Measurements from ENCODE around the gene KCNG2.

KCNG2 gene

DNA sequence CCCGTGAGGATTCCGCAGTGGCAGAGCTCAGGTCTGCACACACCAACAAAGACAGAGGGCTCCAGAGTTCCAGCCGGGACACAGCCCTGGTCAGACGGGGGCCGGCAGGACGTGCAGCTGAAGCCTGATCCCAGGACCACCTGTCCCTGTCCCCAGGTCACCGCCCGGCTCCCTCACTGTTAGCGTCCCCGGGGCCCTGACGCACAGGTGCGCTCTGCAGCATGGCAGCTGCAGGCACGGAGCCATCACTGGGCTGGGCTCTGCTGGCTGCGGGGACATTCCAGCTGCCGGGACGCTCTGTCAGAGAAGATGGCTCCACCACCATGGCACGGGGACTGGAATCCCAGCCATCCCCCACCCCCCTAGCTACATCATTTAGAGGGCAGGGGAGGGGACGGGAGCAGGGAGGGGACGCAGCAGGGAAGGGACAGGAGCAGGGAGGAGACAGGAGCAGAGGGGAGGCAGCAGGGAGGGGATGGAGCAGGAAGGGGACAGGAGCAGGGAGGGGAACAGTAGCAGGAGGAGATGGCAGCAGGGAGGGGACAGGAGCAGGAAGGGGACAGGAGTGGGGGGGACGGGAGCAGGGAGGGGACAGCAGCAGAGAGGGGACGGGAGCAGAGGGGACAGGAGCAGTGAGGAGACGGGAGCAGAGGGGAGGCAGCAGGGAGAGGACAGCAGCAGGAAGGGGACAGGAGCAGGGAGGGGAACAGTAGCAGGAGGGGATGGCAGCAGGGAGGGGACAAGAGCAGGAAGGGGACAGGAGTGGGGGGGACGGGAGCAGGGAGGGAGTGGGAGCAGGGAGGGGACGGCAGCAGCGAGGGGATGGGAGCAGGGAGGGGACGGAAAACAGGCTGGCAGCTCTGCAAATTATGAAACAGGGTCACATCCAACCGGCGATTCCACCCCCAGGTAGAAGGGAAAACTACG is 113.9 kb downstream of the KCNG2 start:
- H3K18ac ChIP-seq (ENCODE audit: low read length), result peak overlapping the region; percentile 63
- peak overlapping the region; percentile 86 for H2BK12ac ChIP-seq (ENCODE audit: low read length)
- peak overlapping the region; percentile 40 for H3K4me2 ChIP-seq (ENCODE audit: insufficient read depth, low read length, poor library complexity, severe bottlenecking)
- peak overlapping the region; percentile 86 for H3K23ac ChIP-seq (ENCODE audit: low read depth, low read length, poor library complexity)
- H3K4me3 ChIP-seq (ENCODE audit: low read length in 2 of 2), result peak overlapping the region in 1 of 2 donors; percentile 47
- no peak overlapping the region for H2BK15ac ChIP-seq (ENCODE audit: low read length)
- peak overlapping the region; percentile 84 for H3K9ac ChIP-seq (ENCODE audit: low read depth, low read length, poor library complexity)
- H3K27ac ChIP-seq (replicated peaks; ENCODE audit: low read length), result no peak overlapping the region
- DNase-seq (ENCODE audit: low spot score), result no peak
- peaks cover 8 to 53% of the 10 kb centered on the region in 2 donors for H3K36me3 ChIP-seq (replicated peaks in 1 of 2; ENCODE audit: control insufficient read depth in 2 of 2, insufficient read depth in 2 of 2, low read length in 2 of 2)
- no peak overlapping the region for H2AFZ ChIP-seq (ENCODE audit: low read length)
- H2BK120ac ChIP-seq (ENCODE audit: low read depth, low read length), result no peak overlapping the region
- no peak overlapping the region for H4K8ac ChIP-seq (ENCODE audit: low read depth, low read length)
- H2AK5ac ChIP-seq (ENCODE audit: low read depth, low read length), result peak overlapping the region; percentile 6
- peaks cover 0 to 7% of the 10 kb centered on the region in 2 donors for H3K4me1 ChIP-seq (ENCODE audit: control insufficient read depth in 2 of 2, insufficient read depth in 1 of 2, low read depth in 1 of 2, low read length in 2 of 2)
- H3K4ac ChIP-seq (ENCODE audit: low read length), result no peak overlapping the region
- no peaks in the 10 kb centered on the region for H3K27me3 ChIP-seq (ENCODE audit: control insufficient read depth in 3 of 3, insufficient read depth in 3 of 3, low read depth in 1 of 3, low read length in 3 of 3)
- H3K79me1 ChIP-seq (ENCODE audit: low read depth, low read length), result peaks cover 7% of the 10 kb centered on the region
- no peak overlapping the region for H2BK5ac ChIP-seq (ENCODE audit: low read length)
- WGBS, 2 donors (ENCODE audit: extremely low coverage in 2 of 2, insufficient read length in 2 of 2, insufficient replicate concordance in 1 of 2), result no CpG with 5 or more reads among the region's 29 CpGs
- peak overlapping the region; percentile 89 for H3K14ac ChIP-seq (ENCODE audit: low read length)
- peaks cover 12 to 17% of the 10 kb centered on the region in 2 donors for H3K9me3 ChIP-seq (replicated peaks in 1 of 2; ENCODE audit: control insufficient read depth in 2 of 2, insufficient read depth in 1 of 2, low read depth in 1 of 2, low read length in 2 of 2)
- H4K91ac ChIP-seq (ENCODE audit: low read depth, low read length, poor library complexity), result no peak overlapping the region

GRCh38 chr18:79912409-79912991 is 114.8 kb downstream of the KCNG2 start:
- no peaks in the 10 kb centered on the region for H3K27me3 ChIP-seq (ENCODE audit: control insufficient read depth in 3 of 3, insufficient read depth in 3 of 3, low read depth in 1 of 3, low read length in 3 of 3)
- H3K4me3 ChIP-seq (ENCODE audit: low read length in 2 of 2), result no peak overlapping the region
- H3K18ac ChIP-seq (ENCODE audit: low read length), result no peak overlapping the region
- H3K14ac ChIP-seq (ENCODE audit: low read length), result peak overlapping the region; percentile 98
- H2BK15ac ChIP-seq (ENCODE audit: low read length), result no peak overlapping the region
- peak overlapping the region; percentile 60 for H3K23ac ChIP-seq (ENCODE audit: low read depth, low read length, poor library complexity)
- DNase-seq (ENCODE audit: low spot score), result no peak
- H3K4ac ChIP-seq (ENCODE audit: low read length), result no peak overlapping the region
- WGBS, 2 donors (ENCODE audit: extremely low coverage in 2 of 2, insufficient read length in 2 of 2, insufficient replicate concordance in 1 of 2), result no CpG with 5 or more reads among the region's 20 CpGs
- H3K36me3 ChIP-seq (replicated peaks in 1 of 2; ENCODE audit: control insufficient read depth in 2 of 2, insufficient read depth in 2 of 2, low read length in 2 of 2), result peaks cover 5 to 58% of the 10 kb centered on the region in 2 donors
- H2AFZ ChIP-seq (ENCODE audit: low read length), result no peak overlapping the region
- H4K8ac ChIP-seq (ENCODE audit: low read depth, low read length), result no peak overlapping the region
- no peak overlapping the region for H2BK120ac ChIP-seq (ENCODE audit: low read depth, low read length)
- no peak overlapping the region for H2BK12ac ChIP-seq (ENCODE audit: low read length)
- H3K9me3 ChIP-seq (replicated peaks in 1 of 2; ENCODE audit: control insufficient read depth in 2 of 2, insufficient read depth in 1 of 2, low read depth in 1 of 2, low read length in 2 of 2), result peaks cover 10 to 20% of the 10 kb centered on the region in 2 donors
- no peak overlapping the region for H3K9ac ChIP-seq (ENCODE audit: low read depth, low read length, poor library complexity)
- H2AK5ac ChIP-seq (ENCODE audit: low read depth, low read length), result peak overlapping the region; percentile 70
- H3K79me1 ChIP-seq (ENCODE audit: low read depth, low read length), result peaks cover 10% of the 10 kb centered on the region
- H2BK5ac ChIP-seq (ENCODE audit: low read length), result peak overlapping the region; percentile 75
- H3K4me1 ChIP-seq (ENCODE audit: control insufficient read depth in 2 of 2, insufficient read depth in 1 of 2, low read depth in 1 of 2, low read length in 2 of 2), result peaks cover 0 to 7% of the 10 kb centered on the region in 2 donors
- no peak overlapping the region for H3K27ac ChIP-seq (replicated peaks; ENCODE audit: low read length)
- peak overlapping the region; percentile 40 for H3K4me2 ChIP-seq (ENCODE audit: insufficient read depth, low read length, poor library complexity, severe bottlenecking)
- H4K91ac ChIP-seq (ENCODE audit: low read depth, low read length, poor library complexity), result no peak overlapping the region

DNA sequence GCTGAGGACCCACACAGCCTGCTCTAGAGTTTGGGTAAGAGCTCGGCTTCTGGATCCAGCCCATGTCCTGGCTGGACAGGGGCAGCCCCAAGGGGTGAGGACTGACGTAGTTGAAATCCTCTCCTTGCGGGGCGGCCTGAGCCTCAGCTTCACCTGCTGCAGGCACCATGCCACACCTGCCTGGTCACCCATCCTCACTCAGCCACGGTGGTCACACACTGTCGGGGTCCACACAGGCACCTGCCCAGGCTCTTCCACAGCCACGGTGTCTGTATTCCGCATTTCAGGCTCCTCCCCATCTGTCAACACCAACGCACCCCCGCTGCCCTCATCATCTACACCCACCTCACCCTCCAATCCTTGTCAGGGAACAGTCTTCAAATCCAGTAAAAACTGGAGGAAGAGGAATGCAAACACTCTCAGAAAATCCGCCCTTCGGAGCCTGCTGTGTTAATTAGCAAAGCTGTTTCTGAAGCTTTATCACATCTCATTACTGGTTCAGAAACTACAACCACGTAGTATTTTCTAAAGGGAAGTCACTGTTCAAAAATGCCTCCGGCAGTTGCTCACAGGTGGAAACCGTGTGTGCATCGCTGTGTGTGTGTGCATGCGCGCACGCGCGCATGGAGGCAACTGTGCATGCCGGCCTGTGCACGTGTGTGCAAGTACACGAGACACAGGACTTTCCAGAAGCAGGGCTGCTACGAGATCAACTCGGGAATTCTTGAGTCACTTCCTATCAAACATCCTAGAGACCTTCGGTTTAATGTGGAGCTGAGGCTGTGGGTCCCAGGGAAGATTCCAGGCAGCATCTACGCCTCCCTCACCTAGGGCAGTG is 115.5 kb downstream of the KCNG2 start:
- Histone ChIP-seq H3K36me3 (replicated peaks in 1 of 2; ENCODE audit: control insufficient read depth in 2 of 2, insufficient read depth in 2 of 2, low read length in 2 of 2) (peaks cover 4 to 54% of the 10 kb centered on the region in 2 donors), H2BK15ac (ENCODE audit: low read length) (no peak overlapping the region), H3K4me1 (ENCODE audit: control insufficient read depth in 2 of 2, insufficient read depth in 1 of 2, low read depth in 1 of 2, low read length in 2 of 2) (peaks cover 0 to 7% of the 10 kb centered on the region in 2 donors), H3K4me2 (ENCODE audit: insufficient read depth, low read length, poor library complexity, severe bottlenecking) (no peak overlapping the region), H2AK5ac (ENCODE audit: low read depth, low read length) (peak overlapping the region; percentile 70), H3K23ac (ENCODE audit: low read depth, low read length, poor library complexity) (no peak overlapping the region), H2BK120ac (ENCODE audit: low read depth, low read length) (no peak overlapping the region), H3K27ac (replicated peaks; ENCODE audit: low read length) (no peak overlapping the region), H2AFZ (ENCODE audit: low read length) (no peak overlapping the region), H3K4me3 (ENCODE audit: low read length in 2 of 2) (no peak overlapping the region), H3K9me3 (replicated peaks in 1 of 2; ENCODE audit: control insufficient read depth in 2 of 2, insufficient read depth in 1 of 2, low read depth in 1 of 2, low read length in 2 of 2) (peaks cover 12 to 22% of the 10 kb centered on the region in 2 donors), H3K9ac (ENCODE audit: low read depth, low read length, poor library complexity) (peak overlapping the region; percentile 70), H2BK12ac (ENCODE audit: low read length) (no peak overlapping the region), H3K4ac (ENCODE audit: low read length) (no peak overlapping the region), H3K27me3 (ENCODE audit: control insufficient read depth in 3 of 3, insufficient read depth in 3 of 3, low read depth in 1 of 3, low read length in 3 of 3) (no peaks in the 10 kb centered on the region), H2BK5ac (ENCODE audit: low read length) (peak overlapping the region; percentile 75), H3K14ac (ENCODE audit: low read length) (peak overlapping the region; percentile 98), H4K8ac (ENCODE audit: low read depth, low read length) (peak overlapping the region; percentile 48), H3K18ac (ENCODE audit: low read length) (peak overlapping the region; percentile 17), H3K79me1 (ENCODE audit: low read depth, low read length) (peaks cover 14% of the 10 kb centered on the region), H4K91ac (ENCODE audit: low read depth, low read length, poor library complexity) (no peak overlapping the region)
- DNase-seq (ENCODE audit: low spot score), result no peak
- WGBS, 2 donors (ENCODE audit: extremely low coverage in 2 of 2, insufficient read length in 2 of 2, insufficient replicate concordance in 1 of 2), result no CpG with 5 or more reads among the region's 28 CpGs

Measured in neuronal stem cell (in vitro differentiated cells).